DMS153 treated with DMSO at 0.1 percent for 48 hours (cell line): ENCODE results near the gene XDH.

Source experiments
- DNase-seq: peaks from one replicate; lab custom pipeline; 2025; ENCODE audit not compliant: unreplicated experiment; lab: John Stamatoyannopoulos, UW

The XDH gene

GRCh38 chr2:31286961-31287550 lies 127.5 kb downstream of the XDH start:
- DNase-seq: no peak

GRCh38 chr2:31286230-31286629 lies 128.3 kb downstream of the XDH start:
- no peak for DNase-seq
